Activated T-cell treated with anti-CD3 and anti-CD28 coated beads, Interleukin-2, amount 50 U/mL, for 1 hour (primary cell): ENCODE results near the gene RNPEPL1.

Experiments used
- DNase-seq: peaks from one replicate; pipeline ENCODE4 v3.0.0-alpha.2; 2020

Gene RNPEPL1

DNA sequence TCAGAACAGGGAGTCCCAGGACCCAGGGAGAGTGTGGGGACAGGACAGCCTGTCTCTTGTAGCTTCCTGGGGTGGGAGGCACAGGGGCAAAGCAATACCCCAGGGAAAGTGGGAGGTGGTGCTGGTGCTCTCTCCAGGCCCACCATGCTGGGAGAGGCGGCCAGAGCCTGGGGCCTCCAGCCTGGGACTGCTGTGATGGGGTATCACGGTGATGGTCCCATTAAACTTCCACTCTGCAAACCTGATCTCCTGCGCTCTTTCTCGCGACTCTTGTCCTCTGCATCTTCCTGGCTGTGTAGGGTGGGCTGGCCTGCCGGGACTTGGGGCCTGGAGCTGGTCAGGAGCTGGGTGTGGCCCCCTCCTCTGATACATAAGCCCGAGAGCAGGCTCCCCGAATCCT is 10.2 kb downstream of the RNPEPL1 start:
- DNase-seq = no peak

DNA sequence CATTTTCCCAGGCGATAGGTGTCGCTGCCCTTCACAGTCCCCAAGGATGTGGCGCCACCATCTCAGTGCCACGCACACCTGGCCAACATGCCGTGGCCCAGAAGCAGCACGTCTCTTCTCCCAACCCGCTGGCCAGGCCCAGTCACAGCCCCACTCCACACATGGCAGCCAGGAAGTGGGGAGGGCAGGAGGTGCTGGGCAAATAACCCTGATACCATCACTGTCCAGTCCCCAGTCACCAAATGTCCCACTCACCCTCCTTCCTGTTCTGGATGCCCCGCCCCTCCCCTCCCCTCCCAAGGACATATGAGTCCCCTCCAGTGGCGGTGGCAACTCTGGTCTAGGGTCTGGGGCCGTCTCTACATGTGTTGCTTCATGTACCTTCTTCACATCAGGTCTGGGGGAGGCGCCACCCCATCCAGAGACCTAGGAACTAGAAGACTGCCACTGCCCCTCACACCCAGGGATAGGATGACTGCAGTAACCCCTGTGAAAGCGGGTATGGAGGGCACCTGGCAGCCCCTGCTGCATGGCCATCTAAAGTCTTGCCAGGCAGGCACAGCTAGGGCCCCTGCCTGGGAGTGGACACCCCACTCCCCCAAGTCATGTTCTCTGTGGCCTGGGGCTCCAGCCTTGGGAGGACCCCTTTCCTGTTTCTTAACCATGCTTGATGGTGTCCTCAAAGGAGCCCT is 10.9 kb downstream of the RNPEPL1 start:
- no peak for DNase-seq

DNA sequence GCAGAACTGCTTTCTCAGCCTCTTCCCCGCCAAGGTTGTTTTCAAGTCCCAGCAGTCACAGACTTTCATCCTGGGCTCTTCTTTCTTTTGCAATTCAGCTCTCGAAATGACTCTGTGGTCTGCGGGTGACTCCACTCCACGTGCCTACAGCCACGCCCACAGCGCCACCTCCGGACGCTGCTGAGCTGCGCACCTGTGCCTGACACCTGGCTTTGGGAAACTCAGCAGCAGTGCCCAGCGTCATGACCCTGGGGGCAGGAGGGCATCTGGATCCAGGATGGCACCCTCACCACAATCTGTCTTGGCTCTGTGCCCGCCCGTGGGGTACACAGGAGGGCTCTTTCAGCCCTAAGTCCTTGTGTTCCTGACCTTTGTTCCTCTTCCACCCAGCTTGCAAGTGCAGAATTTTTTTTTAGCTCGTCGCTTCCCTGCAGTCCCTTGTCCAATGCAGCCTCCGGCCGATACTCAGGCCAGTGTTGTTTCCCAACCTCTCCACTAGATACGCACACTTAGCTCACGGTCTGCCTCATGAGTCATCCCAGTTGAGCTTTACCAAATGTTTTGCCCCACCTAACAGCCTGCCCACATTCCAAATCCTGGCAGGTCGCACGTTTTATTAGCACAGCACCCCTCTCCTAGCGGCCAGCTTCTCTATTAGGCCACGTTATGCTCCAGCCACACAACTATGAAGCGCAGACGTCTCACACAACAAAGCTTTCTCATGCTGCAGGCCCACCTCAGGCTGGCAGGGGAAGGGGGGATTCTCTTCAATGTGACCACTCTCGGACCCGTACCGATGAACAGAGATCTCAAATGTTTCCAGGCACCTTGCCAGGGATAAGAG is 11.7 kb downstream of the RNPEPL1 start:
- peak; percentile 79 for DNase-seq

GRCh38 chr2:240581811-240582210 is 13.5 kb downstream of the RNPEPL1 start:
- DNase-seq = no peak

GRCh38 chr2:240582781-240583180 is 14.5 kb downstream of the RNPEPL1 start:
- DNase-seq = no peak

DNA sequence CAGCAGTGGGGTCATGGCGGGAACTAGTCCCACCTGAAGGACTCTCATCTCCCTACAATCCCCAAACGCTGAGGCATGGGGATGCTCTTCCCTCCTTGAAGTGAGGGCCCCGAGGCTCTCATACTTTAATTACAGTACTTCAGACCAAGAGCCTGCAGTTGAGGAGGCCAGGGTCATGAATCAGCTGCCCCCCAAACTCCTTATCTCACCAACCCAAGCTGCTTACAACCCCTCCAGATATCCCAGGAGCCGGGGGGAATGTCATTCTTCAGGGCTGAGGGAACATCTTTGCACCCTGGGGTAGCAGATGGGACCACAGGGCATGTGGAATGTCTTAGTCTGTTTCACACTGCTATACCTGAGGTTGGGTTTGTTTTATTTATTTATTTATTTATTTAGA is 15.5 kb downstream of the RNPEPL1 start:
- no peak for DNase-seq

GRCh38 chr2:240584486-240585031 is 16.3 kb downstream of the RNPEPL1 start:
- DNase-seq = no peak

DNA sequence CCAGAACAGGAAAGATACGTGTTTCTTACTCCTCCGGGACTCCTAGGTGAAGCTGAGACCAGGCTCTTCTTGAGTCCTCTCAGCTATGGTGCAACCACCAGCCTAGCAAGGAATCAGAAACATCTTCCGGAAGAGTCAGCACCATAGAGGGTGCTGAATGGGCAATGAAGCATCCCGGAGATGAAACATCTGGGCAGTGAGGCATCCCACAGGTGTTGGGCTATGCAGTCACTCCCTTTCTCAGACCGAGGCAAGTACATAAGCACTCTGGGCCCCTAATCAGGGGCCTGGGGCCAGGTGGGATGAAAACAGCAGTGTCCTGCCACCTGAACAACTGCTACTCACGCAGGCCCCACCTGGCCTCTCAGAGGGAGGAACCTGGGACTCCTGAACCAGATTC is 16.8 kb downstream of the RNPEPL1 start:
- no peak for DNase-seq

GRCh38 chr2:240585681-240586197 is 17.5 kb downstream of the RNPEPL1 start:
- no peak for DNase-seq

DNA sequence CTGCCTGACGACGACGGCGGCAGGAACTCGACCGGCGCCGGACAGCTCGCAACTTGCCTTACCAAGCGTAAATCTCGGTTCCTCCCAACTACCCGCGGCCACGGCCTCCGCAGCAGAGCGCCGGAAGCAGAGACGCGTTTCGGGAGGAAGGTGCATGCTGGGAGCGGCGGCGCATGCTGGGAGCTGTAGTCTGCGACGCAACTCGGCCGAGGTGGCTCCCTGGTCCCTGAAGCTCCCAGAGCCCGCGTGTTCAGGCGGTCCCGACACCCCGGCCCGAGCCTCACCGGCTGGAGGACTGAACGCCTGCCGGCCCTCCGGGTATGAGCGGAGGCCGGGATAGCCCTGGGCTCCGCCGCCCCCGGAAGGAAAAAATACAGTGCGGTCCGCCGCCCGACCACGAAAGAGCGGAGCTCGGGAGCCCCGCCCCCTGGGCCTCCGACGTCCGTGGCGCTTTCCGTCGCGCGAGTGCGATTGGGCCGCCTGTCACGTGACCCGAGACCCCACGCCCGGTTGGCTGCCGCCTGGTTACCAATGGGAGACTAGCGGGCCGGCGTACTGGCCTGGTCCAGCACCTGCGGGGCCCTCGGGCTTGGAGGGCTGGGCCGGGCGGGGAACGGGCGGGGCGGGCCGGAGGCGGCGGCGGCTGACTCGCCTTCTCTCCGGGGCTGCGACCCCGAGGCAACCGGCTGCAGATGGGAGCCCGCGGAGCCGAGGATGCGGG is 18.1 kb downstream of the RNPEPL1 start, which contains the start of gene CAPN10:
TSS of gene CAPN10 (plus strand) at position 537 of the 721 bp plus-strand sequence. CDS start at position 715, 178 bp downstream.
- peak; percentile 95 for DNase-seq

- DNase-seq = peak; percentile 68
Measured at GRCh38 chr2:240586919-240587800, 18.9 kb downstream of the RNPEPL1 start.

DNA sequence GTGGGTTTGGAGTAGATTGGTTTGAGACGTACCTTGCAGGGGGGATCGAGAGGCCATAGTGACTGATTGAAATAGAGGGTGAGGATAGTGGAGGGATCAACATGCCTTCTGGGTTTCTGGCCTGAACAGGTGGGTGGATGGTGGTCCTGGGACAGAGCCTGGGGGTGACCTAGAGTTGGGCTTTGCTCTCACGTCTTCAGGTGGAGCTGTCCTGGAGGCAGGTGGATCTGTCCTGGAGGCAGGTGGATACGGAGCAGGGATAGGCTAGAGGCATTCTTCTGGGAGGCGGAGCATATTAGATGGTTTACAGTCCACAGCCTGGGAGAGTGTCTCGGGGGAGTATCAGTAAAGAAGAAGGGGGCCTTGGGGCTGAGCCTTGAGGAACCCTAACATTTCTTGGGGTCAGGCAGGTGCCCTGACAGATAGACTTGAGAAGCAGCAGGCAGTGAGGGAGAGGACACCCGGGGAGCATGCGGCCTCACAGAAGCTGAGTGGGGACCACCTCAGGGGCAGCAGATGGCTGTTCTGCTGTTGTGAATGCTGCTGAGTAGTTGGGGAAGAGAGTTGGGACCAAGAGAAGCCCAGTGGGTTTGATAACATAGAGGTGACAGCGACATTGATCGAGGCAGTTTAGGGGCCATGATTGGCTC is 19.8 kb downstream of the RNPEPL1 start:
- no peak for DNase-seq

GRCh38 chr2:240588669-240589068 is 20.4 kb downstream of the RNPEPL1 start:
- peak; percentile 7 for DNase-seq

GRCh38 chr2:240589375-240589774 is 21.1 kb downstream of the RNPEPL1 start:
- peak; percentile 10 for DNase-seq

DNA sequence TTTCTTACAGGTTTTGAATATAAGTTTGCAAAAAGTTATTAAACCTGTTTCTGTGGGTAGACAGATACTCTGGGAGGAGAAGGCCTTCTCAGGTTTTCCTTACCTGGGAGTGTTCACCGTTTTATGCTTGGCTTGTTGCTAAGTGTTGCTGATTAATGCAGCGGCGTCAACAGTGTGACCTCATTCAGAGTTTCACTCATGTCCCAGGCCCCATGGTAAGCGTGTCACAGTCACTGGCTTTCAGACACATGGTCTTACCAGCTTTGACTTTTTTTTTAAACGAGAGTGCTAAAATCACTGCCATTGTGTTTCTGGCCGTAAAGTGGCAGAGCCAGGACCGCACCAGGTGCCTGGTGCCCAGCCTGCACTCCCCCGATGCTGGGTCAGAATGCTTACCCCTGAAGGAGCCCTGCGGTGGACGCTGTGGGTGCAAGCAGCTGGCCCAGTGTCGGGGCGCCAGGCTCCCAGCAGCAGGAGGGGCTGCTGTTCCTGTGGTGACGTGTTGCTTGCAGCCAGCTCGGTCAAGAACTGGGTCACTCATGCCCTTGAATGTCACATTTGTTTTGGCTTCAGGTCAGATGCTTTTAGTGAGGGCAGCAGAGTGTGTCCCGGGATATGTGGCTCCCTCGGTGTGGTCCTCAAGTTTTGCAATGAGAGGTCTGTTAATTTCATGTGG is 21.7 kb downstream of the RNPEPL1 start:
- peak; percentile 4 for DNase-seq

GRCh38 chr2:240590681-240591111 is 22.4 kb downstream of the RNPEPL1 start:
- peak; percentile 4 for DNase-seq

- DNase-seq = no peak
Measured at GRCh38 chr2:240591226-240591625, 22.9 kb downstream of the RNPEPL1 start.

DNA sequence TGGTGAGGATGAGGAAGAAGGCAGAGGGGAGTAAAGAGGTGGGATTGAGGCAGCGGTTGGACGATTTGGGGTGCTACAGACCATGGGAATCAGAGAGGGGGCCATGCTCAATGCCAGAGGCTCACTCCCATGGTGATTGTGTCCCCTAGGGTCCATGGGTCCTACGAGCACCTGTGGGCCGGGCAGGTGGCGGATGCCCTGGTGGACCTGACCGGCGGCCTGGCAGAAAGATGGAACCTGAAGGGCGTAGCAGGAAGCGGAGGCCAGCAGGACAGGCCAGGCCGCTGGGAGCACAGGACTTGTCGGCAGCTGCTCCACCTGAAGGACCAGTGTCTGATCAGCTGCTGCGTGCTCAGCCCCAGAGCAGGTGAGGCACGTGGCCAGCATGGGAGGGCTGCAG is 23.5 kb downstream of the RNPEPL1 start:
- peak; percentile 13 for DNase-seq

- peak; percentile 5 for DNase-seq
Measured at GRCh38 chr2:240593026-240593702, 24.9 kb downstream of the RNPEPL1 start.
